IPS-18a (cell line): ENCODE data around the gene SLC24A3.

Experiments
- H3K27ac ChIP-seq: one replicate; pipeline ENCODE4 v1.5.1; 2013; ENCODE audit warnings: low read length
- H3K27me3 ChIP-seq: one replicate; pipeline ENCODE4 v1.6.1; 2013; ENCODE audit warnings: mild to moderate bottlenecking, low read length; ENCODE audit not compliant: control insufficient read depth, insufficient read depth
- H3K36me3 ChIP-seq: one replicate; pipeline ENCODE4 v1.6.1; 2013; ENCODE audit warnings: low read depth, low read length; ENCODE audit not compliant: control insufficient read depth
- H3K4me1 ChIP-seq: one replicate; pipeline ENCODE4 v1.6.1; 2013; ENCODE audit warnings: low read depth, low read length; ENCODE audit not compliant: control insufficient read depth
- H3K4me3 ChIP-seq: one replicate; pipeline ENCODE4 v1.5.1; 2013; ENCODE audit warnings: low read length
- H3K9ac ChIP-seq: one replicate; pipeline ENCODE4 v1.6.1; 2013; ENCODE audit warnings: mild to moderate bottlenecking, low read length, moderate library complexity
- H3K9me3 ChIP-seq: one replicate; pipeline ENCODE4 v1.6.1; 2013; ENCODE audit warnings: low read depth, low read length; ENCODE audit not compliant: control insufficient read depth

Gene SLC24A3

DNA sequence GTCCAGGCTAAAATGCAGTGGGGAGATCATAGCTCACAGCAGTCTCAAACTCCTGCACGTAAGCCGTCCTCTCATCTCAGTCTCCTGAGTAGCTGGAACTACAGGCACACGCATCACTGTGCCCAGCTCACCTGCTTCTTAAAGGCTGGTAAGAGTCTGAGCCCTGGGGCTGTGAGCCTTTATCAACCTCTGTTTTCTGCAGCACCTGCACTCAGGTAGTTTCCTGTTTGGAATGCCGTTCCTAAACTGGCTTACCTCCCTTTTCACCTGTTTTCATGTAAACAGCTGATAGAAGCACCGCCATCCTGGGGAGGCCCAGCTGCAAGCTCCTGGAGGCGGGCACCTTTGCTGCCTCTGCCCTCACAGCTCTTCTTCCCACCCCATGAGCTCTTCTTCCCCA lies 45.4 kb downstream of the SLC24A3 start:
- H3K27ac ChIP-seq = no peak overlapping the region
- no peak overlapping the region for H3K9ac ChIP-seq
- H3K27me3 ChIP-seq = no peaks in the 10 kb centered on the region
- H3K36me3 ChIP-seq = no peaks in the 10 kb centered on the region
- no peak overlapping the region for H3K4me3 ChIP-seq
- H3K9me3 ChIP-seq = no peaks in the 10 kb centered on the region
- H3K4me1 ChIP-seq = no peaks in the 10 kb centered on the region

DNA sequence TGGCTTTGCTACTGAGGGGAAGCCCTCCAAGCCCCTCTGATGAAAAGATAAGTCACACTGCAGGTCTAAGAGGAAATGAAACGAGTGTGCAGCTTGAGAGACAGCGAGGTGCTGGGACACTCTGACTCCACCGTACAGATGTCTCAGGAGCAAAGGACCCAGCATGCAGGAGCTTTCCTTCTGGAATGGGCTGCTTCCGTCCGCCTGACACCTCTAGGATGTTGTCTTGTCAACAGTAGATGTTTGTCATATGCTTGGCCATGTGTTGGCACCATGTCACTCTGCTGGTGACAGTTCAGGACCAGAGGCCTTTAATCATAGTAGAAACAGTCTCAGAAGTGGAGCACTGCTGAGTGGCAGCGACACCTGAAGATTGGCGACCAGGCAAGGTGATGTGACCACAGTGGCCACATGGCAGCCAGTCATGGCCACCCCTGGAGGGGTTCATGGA lies 46.7 kb downstream of the SLC24A3 start:
- Histone ChIP-seq H3K27ac (no peak overlapping the region), H3K36me3 (no peaks in the 10 kb centered on the region), H3K4me1 (no peaks in the 10 kb centered on the region), H3K9ac (no peak overlapping the region), H3K4me3 (no peak overlapping the region), H3K27me3 (no peaks in the 10 kb centered on the region), H3K9me3 (no peaks in the 10 kb centered on the region)

DNA sequence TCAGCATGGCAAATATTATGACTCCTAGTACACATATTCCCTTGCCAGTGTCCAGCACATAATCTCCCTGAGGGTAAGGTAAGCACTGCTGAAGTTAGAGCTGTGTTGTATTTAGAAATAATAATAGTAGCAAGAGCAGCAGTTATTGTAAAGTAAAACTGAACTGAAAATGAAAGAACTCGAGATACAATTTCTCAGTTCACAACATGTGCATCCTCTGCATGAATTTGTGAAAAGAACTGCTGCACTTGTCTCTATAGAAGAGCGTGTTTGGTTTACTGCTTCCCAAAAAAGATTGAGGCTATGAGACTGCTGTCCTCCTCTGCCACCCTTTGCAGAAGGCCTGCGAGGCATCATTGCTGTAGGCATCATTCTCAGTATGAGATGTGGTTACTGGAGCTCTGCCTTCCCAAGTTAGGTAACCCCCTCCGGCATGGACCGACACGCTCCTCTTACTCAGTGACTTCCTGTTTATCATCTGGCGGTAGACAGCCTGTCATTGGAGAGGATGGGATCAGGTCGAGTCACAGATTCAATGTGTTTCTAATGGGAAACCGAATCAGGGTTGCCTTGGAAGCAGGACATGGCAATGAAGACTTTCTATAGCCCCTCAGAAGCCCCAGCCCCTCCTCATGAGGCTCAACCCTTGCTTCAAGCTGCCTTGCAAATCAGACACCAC lies 48.1 kb downstream of the SLC24A3 start:
- Histone ChIP-seq H3K4me3 (no peak overlapping the region), H3K9ac (no peak overlapping the region), H3K9me3 (no peaks in the 10 kb centered on the region), H3K4me1 (peaks cover 3% of the 10 kb centered on the region), H3K27me3 (no peaks in the 10 kb centered on the region), H3K36me3 (no peaks in the 10 kb centered on the region), H3K27ac (no peak overlapping the region)

DNA sequence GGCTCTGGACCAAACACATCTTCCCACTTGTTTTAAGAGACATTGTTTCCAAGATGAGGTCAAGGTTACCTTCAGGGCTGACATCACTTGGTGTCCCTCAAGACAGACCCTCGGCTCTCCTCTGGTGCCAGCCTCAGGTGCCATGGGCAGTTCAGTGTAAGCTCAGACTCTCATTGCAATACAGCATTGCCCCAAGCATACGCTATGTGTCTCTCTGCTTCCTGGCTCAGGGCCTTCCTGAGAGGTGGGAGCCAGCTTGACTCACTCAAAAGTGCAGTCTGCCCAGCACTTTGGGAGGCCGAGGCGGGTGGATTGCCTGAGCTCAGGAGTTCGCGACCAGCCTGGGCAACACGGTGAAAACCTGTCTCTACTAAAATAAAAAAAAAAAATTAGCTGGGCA lies 51.7 kb downstream of the SLC24A3 start:
- Histone ChIP-seq H3K4me3 (no peak overlapping the region), H3K27me3 (no peaks in the 10 kb centered on the region), H3K4me1 (peaks cover 3% of the 10 kb centered on the region), H3K27ac (no peak overlapping the region), H3K36me3 (no peaks in the 10 kb centered on the region), H3K9me3 (no peaks in the 10 kb centered on the region), H3K9ac (no peak overlapping the region)

DNA sequence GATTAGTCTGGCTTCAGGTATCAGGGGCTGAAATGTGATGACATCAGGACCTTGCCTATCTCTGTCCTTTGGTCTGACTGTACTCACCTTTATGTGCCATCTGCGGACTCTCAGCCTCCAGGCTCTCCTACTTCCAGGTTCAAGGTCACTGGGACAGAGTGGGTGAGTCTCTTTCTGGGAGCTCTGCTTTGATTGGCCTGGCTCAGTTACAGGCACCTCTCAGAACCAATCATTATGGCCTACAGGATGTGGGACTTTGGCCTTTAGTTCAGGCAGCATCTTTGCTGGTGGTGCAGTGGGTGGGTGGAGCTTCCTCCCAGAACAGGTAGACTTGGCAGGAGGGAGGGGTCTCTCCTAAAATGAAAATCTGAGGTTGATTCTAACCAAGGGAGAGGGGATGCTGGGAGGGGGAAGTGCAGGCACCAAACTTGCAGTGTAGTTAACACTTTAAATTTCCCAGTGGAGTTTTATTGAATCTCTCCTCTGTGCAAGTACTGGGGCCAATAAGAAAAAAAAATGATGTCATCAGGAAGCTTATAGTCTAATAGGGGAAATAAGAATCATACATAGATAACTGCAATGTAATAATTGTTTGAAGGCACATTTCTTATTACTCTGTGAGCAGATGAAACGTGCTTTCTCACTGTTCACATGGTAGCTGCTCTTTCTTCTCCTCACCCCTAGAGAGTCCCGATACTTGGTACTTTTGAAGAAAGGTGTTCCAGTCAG lies 53.4 kb downstream of the SLC24A3 start:
- Histone ChIP-seq H3K4me3 (no peak overlapping the region), H3K36me3 (no peaks in the 10 kb centered on the region), H3K9ac (no peak overlapping the region), H3K9me3 (no peaks in the 10 kb centered on the region), H3K4me1 (peaks cover 3% of the 10 kb centered on the region), H3K27me3 (no peaks in the 10 kb centered on the region), H3K27ac (no peak overlapping the region)

DNA sequence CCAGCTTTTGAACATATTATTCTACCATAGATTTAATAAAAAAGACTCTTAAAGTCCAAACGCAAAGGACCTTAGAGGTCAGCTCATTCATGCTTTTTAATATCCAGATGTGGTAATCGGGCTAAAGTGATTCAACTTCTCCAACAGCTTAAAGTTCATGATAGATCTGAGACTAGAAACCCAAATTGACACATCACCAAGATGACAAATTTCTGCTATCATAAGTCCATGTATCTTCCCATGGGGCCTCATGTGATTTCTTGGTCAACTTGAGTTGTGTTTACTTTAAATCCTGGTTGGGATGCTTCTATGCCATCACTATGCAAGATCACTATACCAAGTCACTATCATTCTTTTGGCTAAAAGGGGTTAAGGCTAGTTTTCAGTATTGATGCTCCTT lies 56.0 kb downstream of the SLC24A3 start:
- Histone ChIP-seq H3K9me3 (no peaks in the 10 kb centered on the region), H3K9ac (no peak overlapping the region), H3K4me1 (peaks cover 3% of the 10 kb centered on the region), H3K27me3 (no peaks in the 10 kb centered on the region), H3K36me3 (no peaks in the 10 kb centered on the region), H3K4me3 (no peak overlapping the region), H3K27ac (no peak overlapping the region)

DNA sequence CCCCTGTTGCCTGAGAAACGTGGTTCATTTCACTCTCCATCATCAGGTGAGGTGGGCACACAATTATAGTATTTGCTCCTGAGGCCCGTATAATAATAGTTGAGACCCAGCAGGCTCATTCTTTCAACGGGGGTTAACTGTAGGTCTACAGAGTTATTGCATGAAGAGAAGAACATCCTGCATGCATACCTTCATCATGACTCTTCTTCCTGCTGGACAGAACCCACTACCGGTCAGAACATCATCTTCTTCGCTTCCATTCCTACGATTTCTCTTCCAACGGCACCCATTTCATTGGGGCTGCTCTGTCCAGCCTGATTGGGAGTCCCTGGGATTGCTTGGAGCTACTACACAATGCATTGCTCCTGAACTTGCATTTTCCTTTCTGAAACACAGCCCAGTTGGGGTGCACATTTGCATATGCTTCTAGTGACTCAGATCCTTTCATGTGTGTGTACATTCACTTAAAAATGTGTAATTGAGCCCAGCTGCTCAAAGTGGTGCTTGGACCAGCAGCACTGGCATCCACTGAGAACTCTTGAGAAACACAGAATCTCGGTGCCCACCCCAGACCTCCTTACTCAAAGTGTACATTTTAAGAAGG lies 57.4 kb downstream of the SLC24A3 start:
- no peak overlapping the region for H3K4me3 ChIP-seq
- H3K36me3 ChIP-seq = no peaks in the 10 kb centered on the region
- H3K4me1 ChIP-seq = peaks cover 3% of the 10 kb centered on the region

DNA sequence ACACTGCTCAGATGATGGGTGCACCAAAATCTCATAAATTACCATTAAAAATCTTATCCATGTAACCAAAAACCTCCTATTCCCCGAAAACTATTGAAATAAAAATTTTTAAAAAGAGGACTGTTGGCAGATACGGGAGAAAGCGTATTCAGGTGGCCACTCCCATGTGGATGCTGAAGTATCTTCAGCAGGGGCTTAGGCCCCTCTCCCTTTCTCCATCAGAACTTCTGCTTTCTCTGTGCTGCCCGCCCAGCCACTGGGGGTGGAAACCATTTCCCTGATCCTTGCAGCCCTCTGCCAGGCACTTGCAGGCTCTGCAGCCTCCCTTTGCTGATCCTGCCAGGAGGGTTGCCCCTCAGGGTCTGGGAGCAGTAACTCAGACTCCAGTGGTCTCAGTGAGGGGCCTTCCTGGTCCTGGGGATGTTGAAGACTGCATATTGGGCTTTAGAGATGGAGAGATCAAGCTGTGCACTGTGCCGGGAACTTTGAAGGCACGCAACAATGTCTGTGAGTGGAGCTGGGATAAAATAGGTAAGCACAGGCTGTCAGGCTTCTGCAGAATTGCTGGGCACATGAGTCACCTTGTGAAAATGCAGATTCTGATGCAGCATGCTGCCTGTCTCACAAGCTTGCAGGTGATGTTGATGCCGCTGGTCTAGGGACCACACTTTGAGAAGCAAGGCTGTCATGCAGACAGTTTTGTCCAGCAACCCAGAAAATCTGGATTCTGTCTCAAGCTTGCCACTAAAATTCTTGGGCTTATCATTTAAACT lies 59.6 kb downstream of the SLC24A3 start:
- Histone ChIP-seq H3K27me3 (no peaks in the 10 kb centered on the region), H3K4me1 (no peaks in the 10 kb centered on the region)

More for the DNA sequence above, 57.4 kb downstream of the SLC24A3 start:
- Histone ChIP-seq H3K9ac (no peak overlapping the region), H3K27me3 (no peaks in the 10 kb centered on the region), H3K9me3 (no peaks in the 10 kb centered on the region), H3K27ac (no peak overlapping the region)

DNA sequence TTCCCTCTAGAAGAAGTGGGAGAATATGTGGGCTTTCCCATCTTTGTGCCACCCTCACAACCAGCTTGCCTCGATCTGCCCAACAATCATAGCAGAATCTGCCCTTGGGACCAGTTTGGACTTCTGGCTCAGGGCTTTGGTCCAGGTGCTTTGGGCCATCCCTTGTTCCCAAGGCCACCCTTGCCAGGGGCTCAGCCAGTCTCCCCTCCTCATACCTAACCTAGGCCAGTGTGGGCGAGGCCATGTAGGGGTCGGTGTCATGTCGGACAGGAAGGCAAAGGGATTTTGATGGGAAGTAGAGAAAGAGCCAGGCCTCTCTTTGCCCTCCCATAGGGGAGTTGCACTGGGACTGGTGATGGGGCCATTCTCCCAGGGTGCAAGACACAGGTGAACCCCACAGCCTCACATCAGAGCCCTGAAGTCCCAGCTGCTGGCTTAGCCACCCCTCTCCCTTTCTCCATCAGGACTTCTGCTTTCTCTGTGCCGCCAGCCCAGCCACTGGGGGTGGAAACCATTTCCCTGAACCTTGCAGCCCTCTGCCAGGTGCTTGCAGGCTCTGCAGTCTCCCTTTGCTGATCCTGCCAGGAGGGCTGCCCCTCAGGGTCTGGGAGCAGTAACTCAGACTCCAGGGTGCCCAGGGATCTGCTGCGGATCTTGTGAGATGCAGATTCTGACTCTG lies 60.7 kb downstream of the SLC24A3 start:
- H3K27me3 ChIP-seq = no peaks in the 10 kb centered on the region

More for the DNA sequence above, 59.6 kb downstream of the SLC24A3 start:
- Histone ChIP-seq H3K27ac (no peak overlapping the region), H3K36me3 (no peaks in the 10 kb centered on the region), H3K9ac (no peak overlapping the region), H3K9me3 (no peaks in the 10 kb centered on the region), H3K4me3 (no peak overlapping the region)

DNA sequence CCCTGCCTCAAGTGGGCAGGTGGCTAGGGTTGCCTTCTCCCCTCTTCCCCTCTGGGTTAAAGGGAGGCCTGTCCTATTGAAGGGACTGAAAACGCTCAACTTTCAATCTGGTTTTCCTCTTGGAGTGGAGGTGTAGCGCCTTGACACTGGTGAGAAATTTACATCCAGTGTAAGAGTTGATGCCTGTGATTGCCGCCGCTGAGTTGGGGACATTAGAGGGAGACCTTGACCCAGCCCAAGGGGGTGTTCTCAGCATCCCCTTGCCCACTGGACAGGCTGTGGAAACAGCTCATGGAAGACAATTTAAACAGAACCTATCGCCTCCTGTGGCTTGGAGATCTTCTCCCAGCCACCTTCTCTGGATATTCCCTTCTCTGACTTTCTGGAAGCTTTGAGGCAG lies 61.6 kb downstream of the SLC24A3 start:
- no peaks in the 10 kb centered on the region for H3K27me3 ChIP-seq
- H3K36me3 ChIP-seq = no peaks in the 10 kb centered on the region
- no peak overlapping the region for H3K9ac ChIP-seq
- no peak overlapping the region for H3K27ac ChIP-seq
- H3K4me1 ChIP-seq = no peaks in the 10 kb centered on the region
- H3K4me3 ChIP-seq = no peak overlapping the region
- H3K9me3 ChIP-seq = no peaks in the 10 kb centered on the region

More for the DNA sequence above, 60.7 kb downstream of the SLC24A3 start:
- Histone ChIP-seq H3K4me3 (no peak overlapping the region), H3K9ac (no peak overlapping the region), H3K4me1 (no peaks in the 10 kb centered on the region), H3K9me3 (no peaks in the 10 kb centered on the region), H3K36me3 (no peaks in the 10 kb centered on the region), H3K27ac (no peak overlapping the region)
